ENCODE results near the gene FKBP1A.

GRCh38 chr20:1363522-1363921 is 29.3 kb downstream of the FKBP1A start:
- TF ChIP-seq POLR2A (IDR thresholded peaks at IDR 0.05; ENCODE audit: low read depth, low read length) = no peak
- no peak for TF ChIP-seq POLR2AphosphoS5 (IDR thresholded peaks at IDR 0.05; ENCODE audit: low read depth, low read length)

Data from GM12891 (cell line).